CD1c-positive myeloid dendritic cell (primary cell): ENCODE data around the gene PABPC1L.

ENCODE experiments used
- DNase-seq: peaks from one replicate; pipeline ENCODE4 v3.0.0-alpha.2; 2016; ENCODE audit errors: extremely low spot score

Gene PABPC1L

DNA sequence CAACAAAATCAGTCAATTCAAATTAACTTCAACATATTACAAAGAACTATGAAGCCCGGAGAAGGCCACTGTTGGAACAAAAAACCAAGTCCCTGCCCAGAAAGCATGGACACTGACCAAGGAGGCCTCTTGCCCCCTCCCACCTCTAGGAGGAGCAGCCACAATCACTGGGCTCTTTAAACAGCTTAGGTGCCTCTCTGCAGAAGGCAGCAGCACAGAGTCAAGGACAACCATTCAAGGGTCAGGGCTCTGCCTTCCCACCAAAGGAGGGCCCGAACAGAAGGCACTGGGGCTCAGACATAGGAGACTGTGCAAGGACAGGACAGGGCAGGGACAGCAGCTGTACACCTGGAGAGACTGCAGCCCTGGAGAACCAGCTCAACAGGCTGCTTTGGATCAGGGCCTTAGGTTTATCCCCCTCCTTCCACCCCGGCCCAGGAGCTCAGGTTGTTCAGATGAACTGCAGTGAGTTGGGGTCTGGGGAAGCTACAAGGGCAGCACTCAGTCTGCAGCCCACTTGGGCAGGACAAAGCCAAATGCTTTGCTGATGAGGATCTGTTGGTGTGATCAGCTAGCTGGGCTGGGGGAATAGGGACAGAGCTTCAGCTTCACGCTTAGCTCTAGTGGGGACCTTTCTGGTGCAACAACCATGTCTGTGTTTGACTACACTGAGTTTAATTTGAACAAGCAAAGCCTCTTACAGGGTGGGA lies 32.6 kb downstream of the PABPC1L start:
- no peak for DNase-seq

DNA sequence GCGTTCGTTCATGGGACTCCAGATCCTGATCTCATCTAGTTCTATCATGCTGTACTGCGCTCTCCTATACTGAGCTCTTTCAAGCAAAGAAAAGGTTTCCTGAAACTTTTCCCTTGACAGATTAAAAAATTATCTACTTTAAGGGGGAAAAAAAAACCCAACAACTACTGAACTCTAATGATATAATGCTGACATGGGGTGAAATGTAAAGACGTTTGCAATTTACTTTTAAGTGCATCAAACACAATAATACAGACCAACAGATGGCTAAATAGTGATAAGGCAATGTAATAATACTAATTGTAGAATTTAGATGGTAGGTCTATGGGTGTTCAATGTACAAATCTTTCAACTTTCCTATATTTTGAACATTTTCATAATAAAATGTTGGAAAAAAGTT lies 34.0 kb downstream of the PABPC1L start:
- no peak for DNase-seq

GRCh38 chr20:44945261-44945660 lies 35.4 kb downstream of the PABPC1L start:
- DNase-seq = no peak

DNA sequence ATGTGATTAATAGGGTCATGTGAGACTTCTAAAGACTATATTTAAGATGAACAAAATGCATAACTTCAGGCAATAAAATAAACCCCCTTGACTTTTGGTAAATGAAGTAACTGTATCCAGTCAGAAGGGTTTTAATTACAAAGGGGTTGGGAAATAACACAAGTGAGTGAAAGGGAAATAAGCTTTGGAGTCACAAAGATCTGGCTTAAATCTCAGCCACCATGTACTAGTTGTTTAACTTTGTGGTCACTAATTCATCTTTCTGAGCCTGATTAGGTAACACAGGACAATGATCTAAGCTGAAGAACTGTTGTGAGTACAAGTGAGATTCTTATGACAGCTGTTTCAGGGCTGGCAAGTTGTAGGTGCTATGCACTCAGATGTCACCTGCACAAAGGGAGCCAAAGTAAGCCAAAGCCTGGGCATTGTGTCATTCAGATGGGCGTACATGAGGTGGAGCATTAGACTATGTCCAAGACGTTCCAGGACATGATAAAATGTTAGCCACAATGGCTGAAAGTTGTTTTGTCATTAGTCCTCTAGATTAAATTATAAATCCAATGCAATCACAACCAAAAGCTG lies 36.5 kb downstream of the PABPC1L start:
- no peak for DNase-seq

DNA sequence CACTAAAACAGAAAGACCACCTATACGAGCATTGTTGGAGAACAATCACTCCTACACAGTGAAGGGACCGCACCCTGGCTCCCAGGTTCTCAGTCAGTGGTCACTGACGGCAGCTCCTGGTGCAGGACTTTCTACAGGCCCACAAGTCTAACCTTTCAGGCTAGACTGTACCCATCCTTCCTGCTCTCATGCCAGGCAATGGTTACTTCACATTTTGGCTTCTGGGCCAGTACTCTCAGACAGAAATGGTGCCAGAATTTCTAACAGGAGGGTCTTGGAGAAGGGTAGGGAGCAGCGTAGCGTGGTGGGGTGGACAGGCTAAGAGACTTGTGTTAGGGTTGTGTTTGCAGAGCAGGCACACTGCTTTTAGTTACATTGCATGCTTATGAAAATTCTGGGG lies 38.2 kb downstream of the PABPC1L start:
- DNase-seq = no peak

- no peak for DNase-seq
These were observed 38.7 kb downstream of the PABPC1L start for GRCh38 chr20:44948513-44948912.

GRCh38 chr20:44950368-44950767 lies 40.5 kb downstream of the PABPC1L start:
- no peak for DNase-seq

DNA sequence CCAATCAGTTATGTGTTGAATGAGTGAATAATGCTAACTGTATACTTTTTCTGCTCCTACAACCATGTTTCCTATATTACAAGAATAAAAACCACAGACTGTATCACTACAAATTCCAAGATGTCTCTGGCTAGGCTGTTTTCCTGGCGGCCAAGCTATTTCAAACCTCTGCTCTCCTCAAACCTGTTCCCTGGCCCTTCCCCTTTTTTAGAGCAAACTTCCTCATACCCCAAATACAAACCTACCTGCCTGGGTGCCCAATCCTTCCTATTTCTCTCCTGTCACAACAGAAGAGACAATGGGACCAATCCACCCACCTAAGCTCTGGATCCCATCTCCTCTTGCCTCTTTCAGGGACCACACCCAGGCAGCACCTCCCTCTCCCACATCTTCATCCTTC lies 42.9 kb downstream of the PABPC1L start:
- DNase-seq = no peak

- no peak for DNase-seq
These were observed 44.4 kb downstream of the PABPC1L start for GRCh38 chr20:44954211-44954610.

DNA sequence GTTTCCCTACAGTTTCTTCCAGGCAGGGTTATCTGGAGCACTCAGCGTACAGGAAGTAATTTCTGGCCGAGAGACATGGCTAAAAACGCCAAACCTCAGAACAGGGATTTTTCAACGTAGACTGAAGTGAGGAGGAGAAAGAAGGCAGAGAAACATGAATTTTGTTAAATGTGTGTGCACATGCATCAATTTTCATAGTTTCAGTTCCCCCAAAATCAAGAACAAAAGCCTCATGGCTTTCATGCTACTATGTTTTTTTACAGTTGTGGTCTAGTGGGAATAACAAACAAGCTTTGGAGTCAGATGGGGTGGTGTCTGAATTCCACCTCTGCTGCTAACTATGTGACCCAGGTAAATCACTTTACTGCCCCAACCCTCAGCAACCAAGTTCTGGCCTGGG lies 45.4 kb downstream of the PABPC1L start:
- no peak for DNase-seq

GRCh38 chr20:44956410-44956809 lies 46.5 kb downstream of the PABPC1L start:
- no peak for DNase-seq

DNA sequence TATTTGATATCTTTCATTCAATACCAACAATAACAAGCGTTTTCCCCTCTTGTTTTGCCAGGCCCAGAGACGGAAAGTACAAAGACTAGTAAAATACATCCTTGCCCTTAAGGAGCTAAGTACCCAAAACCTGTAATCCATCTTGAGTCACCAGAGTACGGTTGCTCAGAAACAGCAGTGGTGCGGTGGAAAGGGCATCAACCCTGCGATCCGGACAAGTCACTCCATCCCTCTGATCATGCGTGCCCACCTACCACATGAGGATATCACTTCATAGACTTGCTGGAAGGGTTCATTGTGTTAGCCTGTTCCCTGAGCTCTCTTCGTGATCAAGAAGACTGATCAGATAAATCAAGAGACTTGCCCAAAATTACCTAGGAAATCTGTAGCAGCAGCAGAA lies 48.4 kb downstream of the PABPC1L start:
- no peak for DNase-seq

- peak; percentile 77 for DNase-seq
These were observed 49.3 kb downstream of the PABPC1L start for GRCh38 chr20:44959082-44959637.

GRCh38 chr20:44959638-44960102 lies 49.8 kb downstream of the PABPC1L start:
- peak; percentile 79 for DNase-seq

GRCh38 chr20:44960103-44960852 lies 50.4 kb downstream of the PABPC1L start, which contains the start of gene TOMM34:
TSS of gene TOMM34 (minus strand) at chr20:44960397. CDS start at chr20:44960333, 64 bp downstream.
- peak; percentile 97 for DNase-seq

DNA sequence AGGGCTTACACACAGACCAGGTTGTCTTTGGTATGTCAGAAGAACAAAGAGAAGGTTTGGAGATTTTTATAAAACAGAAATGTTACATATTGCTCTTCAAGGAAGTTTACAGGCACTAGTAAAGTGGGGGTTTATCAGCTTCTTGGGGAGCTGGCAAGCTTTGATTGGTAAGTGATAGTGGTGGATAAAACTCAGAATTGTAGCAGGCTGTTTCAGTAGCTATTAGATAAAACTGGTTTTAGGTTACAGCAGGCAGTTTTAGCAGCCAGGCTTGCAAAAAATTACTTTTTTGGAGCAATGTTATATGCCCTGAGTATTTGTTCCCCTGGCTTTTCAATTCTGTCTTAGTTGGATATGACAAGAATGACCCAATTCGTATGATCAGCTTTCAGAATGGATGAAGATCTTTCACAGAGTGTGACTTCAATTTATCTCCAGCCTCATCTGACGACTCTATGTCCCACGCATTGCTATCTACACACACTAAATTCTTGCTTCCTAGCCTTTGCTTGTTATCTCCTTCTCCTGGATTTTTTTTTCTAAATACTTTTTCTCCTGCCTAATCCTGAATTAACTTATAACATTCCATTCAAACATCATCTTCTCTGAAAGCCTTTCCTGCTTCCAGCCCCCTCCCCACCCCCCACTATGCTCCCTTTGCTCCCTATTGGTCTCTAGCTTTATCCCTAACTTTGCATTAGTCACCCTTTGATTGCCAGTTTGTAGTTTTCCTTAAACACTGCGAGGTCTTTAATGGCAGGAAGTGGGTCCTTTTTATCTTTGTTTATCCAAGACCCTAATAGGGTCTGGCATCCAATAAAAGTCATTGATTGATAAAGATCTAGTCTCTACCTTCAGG lies 51.4 kb downstream of the PABPC1L start:
- DNase-seq = no peak

DNA sequence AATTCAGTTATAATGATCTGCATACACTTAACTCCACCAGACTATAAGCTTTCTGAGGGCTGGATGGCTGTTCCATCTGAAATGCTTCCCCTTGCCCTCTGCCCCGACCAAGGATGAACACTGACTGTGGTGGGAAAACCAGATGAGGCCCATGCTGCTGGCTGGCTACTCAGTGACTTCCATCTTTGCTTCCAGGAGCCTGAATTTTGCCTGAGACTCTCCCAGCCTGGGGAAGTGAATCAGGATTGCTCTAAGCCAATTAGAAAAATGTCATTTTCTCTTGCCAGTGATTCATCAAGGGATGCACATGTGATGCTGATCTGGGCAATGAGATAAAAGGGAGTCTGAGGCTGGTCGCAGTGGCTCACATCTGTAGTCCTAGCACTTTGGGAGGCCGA lies 52.0 kb downstream of the PABPC1L start:
- no peak for DNase-seq

DNA sequence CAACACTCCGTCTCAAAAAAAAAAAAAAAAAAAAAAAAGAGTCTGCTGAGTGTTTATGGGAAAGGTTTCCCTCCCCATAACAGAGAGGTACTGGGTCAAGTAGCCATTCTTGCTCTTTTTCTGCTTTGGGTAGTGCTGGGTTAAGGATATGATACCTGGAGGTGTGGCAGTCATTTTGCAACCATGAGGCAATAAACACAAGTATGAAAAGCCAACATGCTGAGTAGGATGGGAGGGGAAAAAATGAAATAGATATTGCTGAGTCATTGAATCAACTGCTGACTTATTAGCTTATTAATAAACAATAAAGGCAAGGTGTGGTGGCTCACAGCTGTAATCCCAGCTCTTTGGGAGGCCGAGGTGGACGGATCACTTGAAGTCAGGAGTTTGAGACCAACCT lies 52.6 kb downstream of the PABPC1L start:
- peak; percentile 31 for DNase-seq

DNA sequence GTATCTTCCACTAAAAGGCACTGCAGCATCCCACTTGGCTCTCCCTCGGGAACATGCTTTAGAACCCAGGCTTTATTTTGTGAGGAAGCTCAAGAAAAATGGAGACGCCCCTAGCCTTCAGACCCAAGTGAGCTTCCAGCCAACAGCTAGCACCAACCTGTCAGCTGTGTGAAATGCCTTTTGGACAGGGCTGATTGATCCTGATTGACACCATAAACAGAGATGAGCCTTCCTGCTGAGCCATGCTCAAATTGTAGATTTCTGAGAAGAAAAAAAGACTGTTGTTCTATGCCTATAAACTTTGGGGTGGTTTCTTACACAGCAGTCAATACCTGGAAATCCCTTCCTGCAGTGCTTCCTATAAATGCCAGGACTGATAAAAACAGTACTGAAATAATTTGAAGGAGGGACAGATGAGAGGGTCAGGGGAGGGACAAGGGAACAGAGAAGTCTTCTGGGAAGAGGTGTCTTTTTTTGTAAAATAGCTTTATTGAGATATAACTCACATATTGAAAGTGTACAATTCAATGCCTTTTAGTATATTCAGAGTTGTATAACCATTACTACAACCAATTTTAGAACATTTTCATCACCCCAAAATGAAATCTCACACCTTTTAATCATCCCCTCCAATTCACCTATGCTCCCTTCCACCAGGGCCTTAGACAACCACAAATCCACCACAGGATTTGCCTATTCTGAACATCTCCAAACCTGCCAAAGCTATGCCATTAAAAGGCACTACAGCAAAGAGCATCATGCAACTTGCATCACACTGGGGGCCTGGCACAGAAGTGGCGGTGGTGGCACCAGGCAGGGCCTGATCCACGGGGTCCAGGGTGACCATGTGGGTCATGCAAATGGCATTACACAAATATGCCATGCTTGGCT lies 53.7 kb downstream of the PABPC1L start:
- no peak for DNase-seq

- DNase-seq = no peak
These were observed 55.8 kb downstream of the PABPC1L start for GRCh38 chr20:44965651-44966029.
